Breast epithelium (tissue), 4 donors: Measurements from ENCODE around the gene GDAP1L1. TPM values are rescaled to one million over a fixed set of nuclear protein-coding genes. Genes with fewer than 3 reads are reported as not detected.

Experiments
- DNase-seq, 2 donors: peaks; one replicate each; pipeline ENCODE4 v3.0.0-alpha.2; 2019; ENCODE audit warnings: low spot score in 2 of 2
- H3K27ac ChIP-seq, 2 donors: fragments of 200-600 bp; sonication (generic) in 1 of 2; one replicate each; pipeline ENCODE4 v1.5.1; 2016 to 2019; ENCODE audit warnings: mild to moderate bottlenecking in 1 of 2
- H3K27me3 ChIP-seq, 2 donors: fragments of 200-600 bp; sonication (generic) in 1 of 2; one replicate each; pipeline versions ENCODE4 v1.5.1 to v1.6.0; 2017 to 2019; ENCODE audit warnings: control low read depth in 1 of 2, mild to moderate bottlenecking in 1 of 2
- H3K36me3 ChIP-seq: fragments of 200-600 bp; one replicate; pipeline ENCODE4 v1.5.1; 2019
- H3K4me1 ChIP-seq, 2 donors: fragments of 200-600 bp; sonication (generic); one replicate each; pipeline ENCODE4 v1.5.1; 2016 to 2019; ENCODE audit warnings: control low read depth in 1 of 2
- H3K4me3 ChIP-seq, 3 donors: fragments of 200-600 bp; sonication (generic); 1 replicate in 2 of 3; 2 replicates in 1 of 3; pipeline ENCODE4 v1.5.1; 2016 to 2019; ENCODE audit warnings: mild to moderate bottlenecking in 3 of 3, moderate library complexity in 2 of 3
- H3K9me3 ChIP-seq, 2 donors: fragments of 200-600 bp; sonication (generic) in 1 of 2; one replicate each; pipeline ENCODE4 v1.5.1; 2016 to 2019; ENCODE audit warnings: control low read depth in 1 of 2
- CTCF ChIP-seq, 3 donors: fragments of 450-650 bp; IDR thresholded peaks; one replicate each; pipeline ENCODE4 v1.5.1; 2016 to 2017; ENCODE audit warnings: antibody characterized with exemption in 3 of 3, mild to moderate bottlenecking in 3 of 3, moderate library complexity in 3 of 3
- POLR2A ChIP-seq: fragments of 450-650 bp; IDR thresholded peaks from one replicate; pipeline ENCODE4 v1.6.1; 2016; ENCODE audit warnings: antibody characterized with exemption, mild to moderate bottlenecking, moderate library complexity
- POLR2AphosphoS5 ChIP-seq, 3 donors: sonication (generic); formaldehyde crosslinking; IDR thresholded peaks; one replicate each; pipeline ENCODE4 v1.6.1; 2017; ENCODE audit warnings: antibody characterized with exemption in 3 of 3
- intact Hi-C: fragments of 100-400 bp; cut with DNase I; formaldehyde crosslinking; loops from one replicate; pipeline ENCODE4 v1.15.1; 2023; ENCODE audit warnings: low total_unique reads
- total RNA-seq, 3 donors: library from RNA; depleted of rRNA; stranded (reverse); fragments of >200 nt; gene quantifications; one replicate each; pipeline ENCODE4 v1.1.0, GENCODE V29; 2016

The GDAP1L1 gene
- total RNA-seq, 3 donors from 2014 or later: not detected

GRCh38 chr20:44208165-44208564 lies 38.9 kb upstream of the GDAP1L1 start:
- H3K4me1 ChIP-seq: peaks cover 5 to 17% of the 10 kb centered on the region in 2 donors
- no peaks in the 10 kb centered on the region for H3K9me3 ChIP-seq
- peak overlapping the region; percentile 84 to 98 (median 98) for H3K4me3 ChIP-seq
- peak overlapping the region in 1 of 2 donors; percentile 98 for H3K27ac ChIP-seq
- intact Hi-C loops: no loop called here
- DNase-seq: no peak
- no peaks in the 10 kb centered on the region for H3K36me3 ChIP-seq
- TF ChIP-seq CTCF (IDR thresholded peaks at IDR 0.05): no peak
- no peak for TF ChIP-seq POLR2AphosphoS5 (IDR thresholded peaks at IDR 0.05)
- no peak for TF ChIP-seq POLR2A
- no peaks in the 10 kb centered on the region for H3K27me3 ChIP-seq

- no peaks in the 10 kb centered on the region for H3K27me3 ChIP-seq
- no peak for DNase-seq
- H3K36me3 ChIP-seq: no peaks in the 10 kb centered on the region
- intact Hi-C loops: no loop called here
- H3K4me3 ChIP-seq: peak overlapping the region; percentile 84 to 98 (median 98)
- H3K27ac ChIP-seq: peak overlapping the region; percentile 98 to 99
- H3K4me1 ChIP-seq: peaks cover 5 to 11% of the 10 kb centered on the region in 2 donors
- TF ChIP-seq POLR2AphosphoS5 (IDR thresholded peaks at IDR 0.05) (no peak), POLR2A (no peak), CTCF (IDR thresholded peaks at IDR 0.05) (no peak)
- no peaks in the 10 kb centered on the region for H3K9me3 ChIP-seq
Observed at GRCh38 chr20:44208770-44209169, 38.3 kb upstream of the GDAP1L1 start.

- H3K9me3 ChIP-seq: no peaks in the 10 kb centered on the region
- H3K4me1 ChIP-seq: peaks cover 5 to 6% of the 10 kb centered on the region in 2 donors
- H3K27me3 ChIP-seq: no peaks in the 10 kb centered on the region
- peak overlapping the region; percentile 84 to 98 (median 98) for H3K4me3 ChIP-seq
- H3K36me3 ChIP-seq: no peaks in the 10 kb centered on the region
- TF ChIP-seq POLR2A: no peak
- no peak for TF ChIP-seq POLR2AphosphoS5 (IDR thresholded peaks at IDR 0.05)
- TF ChIP-seq CTCF (IDR thresholded peaks at IDR 0.05): no peak
- intact Hi-C loops: loop anchor here (5.0 kb wide), 1 partner anchor 677 kb away; the partner anchor contains the start of gene YWHAB
- no peak for DNase-seq
- peak overlapping the region; percentile 98 to 99 for H3K27ac ChIP-seq
Observed at GRCh38 chr20:44209686-44210405, 37.3 kb upstream of the GDAP1L1 start.

- Histone ChIP-seq H3K27ac (peak within 1 kb of the TSS; percentile 98 to 99), H3K4me1 (peaks cover 5% of the 10 kb centered on the region in 2 donors), H3K36me3 (no peaks in the 10 kb centered on the region), H3K27me3 (no peaks in the 10 kb centered on the region), H3K9me3 (no peaks in the 10 kb centered on the region), H3K4me3 (peak within 1 kb of the TSS; percentile 84 to 98 (median 98))
- TF ChIP-seq POLR2AphosphoS5 (IDR thresholded peaks at IDR 0.05) (peak; percentile 93 to 96 (median 95)), POLR2A (peak; percentile 85), CTCF (IDR thresholded peaks at IDR 0.05) (no peak)
- intact Hi-C loops: loop anchor here (5.0 kb wide), 1 partner anchor 677 kb away; the partner anchor contains the start of gene YWHAB
- DNase-seq: peak; percentile 98 to 99
Observed at GRCh38 chr20:44210406-44211176, 36.5 kb upstream of the GDAP1L1 start, which contains the start of gene OSER1. Gene OSER1, minus strand, starts transcription at chr20:44210771. Its CDS starts 3,814 bp downstream, at chr20:44206957.
